ACHN (cell line): ENCODE data around the gene HPN.

ENCODE experiments used
- DNase-seq: peaks from one replicate; pipeline ENCODE4 v3.0.0-alpha.2; 2015
- in situ Hi-C: cut with HindIII; loops from 2 replicates; pipeline ENCODE4 v1.10.0; 2017; ENCODE audit warnings: low sequenced_read_pairs, low pct_ligation_motif_present, low pct_unique_long_range_greater_than_20kb

HPN gene

DNA sequence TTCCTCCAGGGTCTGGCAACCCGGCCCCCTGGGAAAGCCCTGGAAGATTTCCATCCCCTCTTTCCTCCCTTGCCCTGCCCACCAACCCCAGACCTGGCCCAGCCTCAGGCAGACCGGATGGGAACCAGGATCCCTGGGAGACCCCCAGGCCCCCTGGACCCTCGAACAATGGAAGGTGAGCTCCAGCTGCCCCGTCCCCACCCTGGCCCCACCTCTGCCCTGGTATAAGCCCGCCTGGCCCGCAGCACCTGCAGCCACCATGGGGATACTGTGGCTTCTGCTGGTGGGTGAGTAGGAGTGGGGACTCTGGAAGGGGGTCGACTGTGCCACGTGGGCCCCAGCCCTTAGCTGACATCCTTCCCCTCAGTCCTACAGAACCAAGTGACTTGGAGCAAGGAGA, 32.4 kb downstream of the HPN start:
- DNase-seq = no peak
- in situ Hi-C loops = no loop called here

DNA sequence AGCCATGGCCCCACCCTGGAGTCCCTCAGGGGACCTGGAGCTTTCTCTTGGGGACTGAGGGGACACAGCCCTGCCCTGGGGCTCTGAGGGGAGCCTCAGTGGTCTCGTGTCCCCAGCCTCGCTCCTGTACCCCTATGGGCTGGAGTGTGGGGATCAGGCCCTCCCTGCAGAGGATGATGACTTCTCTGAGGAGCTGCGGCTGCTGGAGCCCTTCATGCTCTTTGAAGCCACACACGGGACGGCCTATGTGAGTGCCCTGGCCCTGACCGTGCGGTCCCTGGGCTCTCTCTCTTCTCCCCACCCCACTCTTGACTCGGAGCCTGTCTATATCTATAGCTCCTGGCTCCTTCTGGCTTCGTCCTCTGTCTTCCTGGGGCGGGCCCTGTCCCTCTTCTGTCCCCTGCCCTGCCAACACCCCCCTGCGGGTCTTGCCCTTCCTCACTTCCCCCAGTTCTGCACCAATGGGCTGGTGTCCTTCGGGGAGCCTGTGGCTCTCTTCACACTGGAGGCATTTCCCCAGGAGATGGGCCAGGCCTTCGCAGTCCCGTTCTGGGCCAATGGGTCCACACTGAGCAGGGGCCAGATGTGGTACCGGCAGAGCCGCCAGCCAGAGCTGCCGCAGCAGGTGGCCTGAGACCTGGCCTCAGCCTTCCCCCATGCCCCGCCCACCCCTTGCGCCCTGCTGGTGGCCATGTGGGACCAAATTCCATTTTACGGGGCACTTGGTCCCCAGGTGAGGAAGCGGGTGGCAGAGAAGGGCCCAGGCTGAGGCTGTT, 33.1 kb downstream of the HPN start:
- DNase-seq = no peak
- in situ Hi-C loops = no loop called here

GRCh38 chr19:35075202-35076025, 33.9 kb downstream of the HPN start:
- no peak for DNase-seq
- in situ Hi-C loops = no loop called here

DNA sequence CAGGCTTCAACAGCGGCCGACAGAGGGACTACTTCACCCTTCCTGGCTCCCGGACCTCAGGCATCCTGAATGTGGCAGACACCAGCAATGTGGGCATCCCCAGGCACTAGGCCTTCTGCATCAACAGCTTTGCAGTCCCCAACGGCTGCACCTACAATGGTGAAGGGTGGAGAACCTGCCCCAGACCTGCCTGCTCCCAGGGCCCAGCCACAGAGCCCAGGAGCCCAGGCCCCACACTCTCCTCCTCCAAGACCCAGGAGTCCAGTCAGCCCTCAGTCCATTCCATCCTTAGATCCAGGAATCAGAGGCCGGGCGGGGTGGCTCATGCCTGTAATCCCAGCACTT, 34.5 kb downstream of the HPN start:
- in situ Hi-C loops = no loop called here
- DNase-seq = no peak

DNA sequence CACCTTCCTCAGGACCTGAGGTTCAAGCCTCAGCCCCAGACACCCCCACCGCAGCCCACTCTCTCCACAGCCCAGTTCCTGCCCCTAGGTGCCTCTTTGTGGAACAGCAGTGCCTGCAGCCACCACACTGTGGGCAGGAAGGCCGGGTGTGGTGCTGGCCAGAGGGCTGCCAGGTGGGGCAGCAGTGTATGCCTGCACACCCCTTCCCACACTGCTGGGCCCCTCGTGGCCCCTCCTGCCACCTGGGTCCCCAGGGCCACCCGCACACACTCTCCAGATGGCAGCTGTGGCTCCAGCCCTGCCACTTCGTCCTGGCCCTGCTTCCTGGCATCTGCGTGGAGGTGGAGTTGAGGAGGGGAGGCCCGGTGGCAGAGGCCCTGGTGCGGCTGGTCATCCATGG, 35.1 kb downstream of the HPN start:
- DNase-seq = no peak
- in situ Hi-C loops = no loop called here

GRCh38 chr19:35077411-35078223, 36.1 kb downstream of the HPN start:
- no peak for DNase-seq
- in situ Hi-C loops = no loop called here

- DNase-seq = no peak
- in situ Hi-C loops = no loop called here
Measured at GRCh38 chr19:35079826-35080225, 38.3 kb downstream of the HPN start.

- in situ Hi-C loops = no loop called here
- no peak for DNase-seq
Measured at GRCh38 chr19:35080613-35081170, 39.2 kb downstream of the HPN start.

GRCh38 chr19:35081201-35081600, 39.7 kb downstream of the HPN start:
- DNase-seq = no peak
- in situ Hi-C loops = no loop called here

DNA sequence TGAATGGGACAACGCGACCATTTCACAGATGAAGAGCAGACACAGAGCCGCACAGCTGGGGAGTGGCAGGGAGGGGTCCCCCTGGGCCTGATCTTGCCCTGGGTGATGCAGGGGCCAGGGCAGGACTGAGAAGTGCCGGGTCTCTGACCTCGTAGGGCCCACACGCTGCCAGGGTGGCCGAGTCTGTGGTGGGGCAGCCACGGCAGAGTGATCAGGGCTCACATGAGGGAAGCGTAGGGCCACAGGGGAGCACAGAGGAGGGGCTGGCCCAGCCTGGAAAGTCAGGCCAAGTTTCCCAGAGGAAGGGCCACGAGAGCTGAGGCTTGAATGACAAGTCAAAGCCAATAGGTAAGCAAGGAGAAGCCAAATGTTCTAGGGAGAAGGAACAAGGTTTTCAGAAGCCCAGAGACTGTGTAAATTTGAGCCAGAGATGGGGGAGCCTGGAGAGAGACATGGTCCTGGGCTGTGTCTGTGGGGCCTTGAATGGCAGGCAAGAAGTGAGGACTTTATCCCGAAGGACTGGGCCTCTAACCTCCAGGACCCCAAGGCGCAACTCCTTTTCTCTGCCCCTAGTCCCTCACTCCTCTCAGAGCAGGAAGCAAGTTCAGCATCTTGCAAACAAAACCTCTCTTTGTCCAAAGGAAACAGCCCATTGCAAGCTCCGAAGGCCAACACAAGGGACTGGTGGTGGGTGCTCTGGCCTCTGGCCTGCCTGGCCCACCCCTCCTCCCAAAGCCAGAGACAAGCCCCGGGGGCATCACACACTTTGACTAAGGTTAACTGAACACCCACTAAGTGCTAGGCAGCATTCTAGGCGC, 42.4 kb downstream of the HPN start:
- in situ Hi-C loops = no loop called here
- no peak for DNase-seq

DNA sequence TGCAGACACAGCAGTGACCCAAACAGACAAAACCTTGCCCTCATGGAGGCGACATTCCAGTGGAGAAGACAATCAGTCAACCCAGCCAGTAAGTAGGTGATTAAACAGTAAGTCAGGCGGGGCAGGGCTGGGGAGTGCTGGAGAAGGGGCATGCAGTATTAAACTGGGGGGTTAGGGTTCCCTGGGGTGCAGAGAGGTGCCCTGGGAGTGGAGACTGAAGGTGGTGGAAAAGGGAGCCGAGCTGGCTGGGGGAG, 42.9 kb downstream of the HPN start:
- DNase-seq = no peak
- in situ Hi-C loops = no loop called here

DNA sequence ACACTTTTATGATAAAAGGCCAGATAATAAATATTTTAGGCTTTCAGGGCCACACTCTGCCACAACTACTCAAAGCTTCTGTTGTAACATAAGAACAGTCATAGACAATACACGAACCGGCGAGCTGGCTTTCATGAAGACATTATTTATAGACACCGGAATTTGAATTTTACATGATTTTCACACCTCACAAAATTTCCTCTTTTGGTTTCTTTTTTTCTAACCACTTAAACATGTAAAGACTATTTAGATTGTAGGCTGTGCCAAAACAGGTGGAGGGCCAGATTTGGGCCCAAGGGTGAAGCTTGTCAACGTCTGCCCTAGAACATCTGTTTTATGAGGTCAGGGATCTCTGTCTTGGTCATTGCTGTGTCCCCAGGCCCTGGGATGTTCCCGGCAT, 44.4 kb downstream of the HPN start:
- DNase-seq = no peak
- in situ Hi-C loops = no loop called here

DNA sequence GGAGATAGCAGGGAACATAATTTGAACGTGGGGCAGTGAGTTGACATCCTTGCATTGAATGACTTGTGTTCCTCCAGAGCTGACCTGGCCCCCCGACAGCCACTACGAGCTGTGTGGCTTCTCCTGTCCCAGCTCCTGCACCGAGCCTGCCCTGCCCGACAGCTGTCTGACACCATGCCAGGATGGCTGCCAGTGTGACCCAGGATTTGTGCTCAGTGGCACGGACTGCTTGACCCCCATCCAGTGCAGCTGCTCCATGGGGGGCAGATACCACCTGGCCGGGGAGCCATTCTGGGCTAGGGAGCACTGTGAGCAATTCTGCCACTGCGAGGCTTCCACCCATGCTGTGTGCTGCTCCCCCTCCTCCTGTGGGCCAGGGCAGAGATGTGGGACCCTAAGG, 44.9 kb downstream of the HPN start:
- no peak for DNase-seq
- in situ Hi-C loops = no loop called here

GRCh38 chr19:35087393-35087792, 45.9 kb downstream of the HPN start:
- in situ Hi-C loops = no loop called here
- DNase-seq = no peak

DNA sequence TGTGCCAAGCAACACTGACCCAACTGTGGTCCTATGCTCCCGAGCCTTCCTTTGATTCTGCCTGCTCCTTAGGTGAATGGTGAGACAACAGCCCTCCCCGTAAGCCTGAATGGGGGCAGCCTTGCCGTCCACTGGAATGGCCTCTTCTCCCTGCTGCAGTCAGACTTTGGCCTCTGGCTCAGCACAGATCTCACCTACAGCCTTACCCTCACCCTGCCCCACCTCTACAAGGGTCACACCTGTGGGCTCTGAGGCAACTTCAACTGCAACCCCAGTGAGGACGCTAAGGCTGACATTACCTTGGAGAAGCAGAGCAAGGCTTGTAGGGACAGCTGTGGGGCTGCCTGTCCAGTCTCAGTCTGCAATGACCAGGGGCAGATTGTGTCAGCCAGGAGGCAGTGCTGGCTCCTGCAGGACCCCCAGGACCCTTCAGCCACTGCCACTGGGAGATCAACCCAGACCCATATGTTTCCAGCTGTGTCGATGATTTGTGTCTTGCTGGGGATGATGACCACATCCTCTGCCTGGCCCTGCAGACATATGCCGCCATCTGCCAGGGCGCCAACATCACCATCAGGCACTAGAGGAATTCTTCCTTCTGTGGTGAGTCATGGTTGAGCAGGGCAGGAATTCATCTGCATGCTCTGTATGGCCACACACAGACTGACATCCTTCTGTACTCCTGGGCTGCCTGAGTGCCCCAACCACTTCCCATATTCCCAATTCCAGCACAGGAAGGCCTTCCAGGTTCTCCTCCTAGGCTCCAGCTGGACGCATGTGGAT, 46.8 kb downstream of the HPN start:
- in situ Hi-C loops = no loop called here
- peak; percentile 82 for DNase-seq

GRCh38 chr19:35089554-35089953, 48.0 kb downstream of the HPN start:
- in situ Hi-C loops = no loop called here
- DNase-seq = no peak

GRCh38 chr19:35090160-35090505, 48.6 kb downstream of the HPN start:
- DNase-seq = no peak
- in situ Hi-C loops = no loop called here
